Activated T-cell treated with anti-CD3 and anti-CD28 coated beads, Interleukin-2, amount 50 U/mL, for 72 hours (primary cell): ENCODE measurements around the gene AXIN2. TPM values are rescaled to one million over a fixed set of nuclear protein-coding genes. Genes with fewer than 3 reads are reported as not detected.

Source experiments
- ATAC-seq, 2 donors: fragments of 150-1000 bp; cut with Tn5 transposase; replicated peaks in 1 of 2; 2 replicates each; pipeline ENCODE4 v1.10.0; 2021; ENCODE audit warnings: moderate library complexity in 2 of 2, mild to moderate bottlenecking in 1 of 2
- DNase-seq, 2 donors: peaks; one replicate each; pipeline ENCODE4 v3.0.0; 2021 to 2022; ENCODE audit warnings: mixed read lengths in 1 of 2
- H3K27ac Mint-ChIP-seq: one replicate; pipeline ENCODE4 v1.8.0; 2022; ENCODE audit warnings: mild to moderate bottlenecking, moderate library complexity, mixed read lengths
- H3K27me3 Mint-ChIP-seq: one replicate; pipeline ENCODE4 v1.8.0; 2022; ENCODE audit warnings: low read depth, mixed read lengths
- H3K36me3 Mint-ChIP-seq, 2 donors: one replicate each; pipeline ENCODE4 v1.8.0; 2022; ENCODE audit warnings: mixed read lengths in 2 of 2, mild to moderate bottlenecking in 1 of 2; ENCODE audit not compliant: insufficient read depth in 2 of 2
- H3K4me1 Mint-ChIP-seq: one replicate; pipeline ENCODE4 v1.8.0; 2022; ENCODE audit warnings: low read depth, mixed read lengths
- H3K4me3 Mint-ChIP-seq, 2 donors: one replicate each; pipeline ENCODE4 v1.8.0; 2022; ENCODE audit warnings: mild to moderate bottlenecking in 2 of 2, mixed read lengths in 2 of 2, moderate library complexity in 2 of 2
- H3K9me3 Mint-ChIP-seq, 2 donors: one replicate each; pipeline ENCODE4 v1.8.0; 2022; ENCODE audit warnings: mixed read lengths in 2 of 2
- total RNA-seq, 2 donors: library from RNA; stranded (reverse); gene quantifications; one replicate each; pipeline ENCODE4 v1.2.3, GENCODE V29; 2022

The AXIN2 gene, protein sequence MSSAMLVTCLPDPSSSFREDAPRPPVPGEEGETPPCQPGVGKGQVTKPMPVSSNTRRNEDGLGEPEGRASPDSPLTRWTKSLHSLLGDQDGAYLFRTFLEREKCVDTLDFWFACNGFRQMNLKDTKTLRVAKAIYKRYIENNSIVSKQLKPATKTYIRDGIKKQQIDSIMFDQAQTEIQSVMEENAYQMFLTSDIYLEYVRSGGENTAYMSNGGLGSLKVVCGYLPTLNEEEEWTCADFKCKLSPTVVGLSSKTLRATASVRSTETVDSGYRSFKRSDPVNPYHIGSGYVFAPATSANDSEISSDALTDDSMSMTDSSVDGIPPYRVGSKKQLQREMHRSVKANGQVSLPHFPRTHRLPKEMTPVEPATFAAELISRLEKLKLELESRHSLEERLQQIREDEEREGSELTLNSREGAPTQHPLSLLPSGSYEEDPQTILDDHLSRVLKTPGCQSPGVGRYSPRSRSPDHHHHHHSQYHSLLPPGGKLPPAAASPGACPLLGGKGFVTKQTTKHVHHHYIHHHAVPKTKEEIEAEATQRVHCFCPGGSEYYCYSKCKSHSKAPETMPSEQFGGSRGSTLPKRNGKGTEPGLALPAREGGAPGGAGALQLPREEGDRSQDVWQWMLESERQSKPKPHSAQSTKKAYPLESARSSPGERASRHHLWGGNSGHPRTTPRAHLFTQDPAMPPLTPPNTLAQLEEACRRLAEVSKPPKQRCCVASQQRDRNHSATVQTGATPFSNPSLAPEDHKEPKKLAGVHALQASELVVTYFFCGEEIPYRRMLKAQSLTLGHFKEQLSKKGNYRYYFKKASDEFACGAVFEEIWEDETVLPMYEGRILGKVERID
- 1 to 10 TPM; 5.9 to 6.9 TPM for total RNA-seq

DNA sequence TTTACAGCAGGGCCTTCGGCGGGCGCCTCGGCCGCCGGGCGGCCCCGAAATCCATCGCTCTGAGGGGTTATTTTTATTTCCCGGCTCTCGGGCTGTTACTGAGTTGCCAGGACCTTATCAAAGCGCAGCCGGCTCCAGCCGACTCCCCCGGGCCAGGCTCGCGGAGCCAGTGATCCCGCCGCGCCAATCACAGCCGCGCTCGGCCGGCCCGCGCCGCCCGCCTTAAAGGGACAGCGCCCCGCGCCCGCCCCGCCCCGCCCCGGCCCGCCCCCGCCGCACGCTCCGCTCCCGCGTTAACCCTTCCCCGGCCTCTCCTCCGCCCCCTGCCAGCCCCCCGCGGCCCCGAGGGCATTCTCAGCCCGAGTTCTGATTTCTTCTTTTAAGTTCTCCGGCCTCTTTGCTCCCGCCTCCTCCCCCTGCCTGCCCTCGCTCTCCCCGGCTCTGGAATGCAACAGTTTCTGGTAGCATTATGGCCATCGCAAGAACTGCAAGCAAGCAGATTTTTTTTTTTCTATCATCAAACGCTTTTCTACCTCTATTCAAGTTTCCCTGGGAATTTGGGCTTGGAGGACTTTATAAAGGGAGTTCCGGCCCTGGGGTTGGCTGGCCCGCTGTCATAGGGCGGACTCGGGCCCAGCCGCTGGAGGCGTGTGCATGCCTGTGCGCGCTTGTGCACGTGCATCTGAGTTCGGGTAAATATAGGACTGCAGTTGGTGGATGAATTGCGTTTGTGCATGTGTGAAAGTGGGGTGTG, at the start of gene AXIN2:
Gene AXIN2, minus strand, starts transcription at position 197 of the 754 bp plus-strand sequence. CDS start 3,028 bp downstream, outside the sequence.
- Mint-ChIP-seq H3K27ac (peak within 1 kb of the TSS; percentile 52), H3K36me3 (no peaks in the 10 kb centered on the region), H3K27me3 (peaks cover 7% of the 10 kb centered on the region), H3K4me1 (peaks cover 37% of the 10 kb centered on the region), H3K9me3 (no peaks in the 10 kb centered on the region), H3K4me3 (peak within 1 kb of the TSS; percentile 74 to 87)
- DNase-seq, result peak; percentile 89
- ATAC-seq, result peak; percentile 83

DNA sequence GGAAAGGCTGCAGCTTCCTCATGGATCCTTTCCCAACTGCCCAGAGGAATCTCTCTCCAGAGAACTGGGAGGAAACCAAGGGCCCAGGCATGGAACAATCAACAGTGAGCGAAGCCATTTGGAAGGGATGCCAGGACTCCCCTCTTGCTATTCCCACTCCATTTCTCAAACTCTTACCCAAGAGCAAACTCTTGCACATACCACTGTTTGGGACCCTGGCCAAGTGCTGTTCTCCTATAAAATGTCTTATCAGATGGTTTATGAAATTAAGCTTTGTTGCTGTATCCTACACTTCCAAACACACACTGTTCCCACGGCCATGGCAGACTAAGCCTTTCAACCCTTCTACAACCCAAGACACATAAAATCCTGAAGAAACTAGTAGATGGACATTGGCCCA, 48.3 kb upstream of the AXIN2 start:
- no peak overlapping the region for H3K27ac Mint-ChIP-seq
- ATAC-seq (no peak), DNase-seq (no peak)
- peaks cover 0 to 4% of the 10 kb centered on the region in 2 donors for H3K9me3 Mint-ChIP-seq
- H3K4me1 Mint-ChIP-seq, result no peaks in the 10 kb centered on the region
- H3K36me3 Mint-ChIP-seq, result no peaks in the 10 kb centered on the region
- H3K4me3 Mint-ChIP-seq, result no peak overlapping the region
- H3K27me3 Mint-ChIP-seq, result no peaks in the 10 kb centered on the region

DNA sequence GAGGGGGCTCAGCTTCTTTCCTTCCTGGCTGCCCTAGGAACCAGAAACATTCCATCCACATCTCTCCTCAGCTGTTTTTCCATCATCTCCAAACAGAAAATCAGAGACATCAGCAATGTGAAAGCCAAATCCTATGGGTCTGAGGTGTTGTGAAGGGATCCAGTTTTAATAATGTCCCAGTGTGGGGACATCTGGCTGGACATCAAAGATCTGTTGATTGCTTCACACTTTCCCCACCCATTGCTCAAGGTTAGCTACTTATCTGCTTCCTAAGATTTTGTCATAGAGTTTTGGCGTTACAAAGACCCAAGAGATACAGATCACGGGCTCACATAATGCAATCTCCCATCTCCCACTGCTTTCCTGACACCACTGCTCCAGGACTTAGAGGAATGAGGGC, 47.8 kb upstream of the AXIN2 start:
- no peaks in the 10 kb centered on the region for H3K27me3 Mint-ChIP-seq
- DNase-seq (no peak), ATAC-seq (no peak)
- no peaks in the 10 kb centered on the region for H3K4me1 Mint-ChIP-seq
- no peak overlapping the region for H3K4me3 Mint-ChIP-seq
- peaks cover 0 to 4% of the 10 kb centered on the region in 2 donors for H3K9me3 Mint-ChIP-seq
- no peaks in the 10 kb centered on the region for H3K36me3 Mint-ChIP-seq
- no peak overlapping the region for H3K27ac Mint-ChIP-seq

DNA sequence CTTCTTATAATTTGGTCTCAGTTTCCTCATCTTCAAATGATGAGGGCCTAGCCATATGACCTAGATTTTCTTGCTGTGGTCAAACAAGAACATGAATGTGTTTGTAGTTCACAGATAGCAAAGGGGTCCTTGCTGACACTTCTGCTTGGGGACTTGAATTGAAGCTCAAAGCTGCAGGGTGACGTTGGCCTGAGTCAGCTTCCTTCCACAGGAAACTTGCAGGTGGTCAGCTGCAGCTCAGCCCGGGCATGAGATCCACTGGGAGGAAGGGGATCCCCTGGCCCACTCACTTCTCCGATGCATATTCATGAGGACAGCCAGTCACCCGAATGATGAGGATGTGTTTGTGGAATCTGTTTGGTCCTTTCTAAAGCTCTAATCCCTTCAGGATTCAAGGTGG, 42.6 kb upstream of the AXIN2 start:
- Mint-ChIP-seq H3K9me3 (no peaks in the 10 kb centered on the region), H3K27me3 (no peaks in the 10 kb centered on the region), H3K4me3 (no peak overlapping the region), H3K4me1 (peaks cover 5% of the 10 kb centered on the region), H3K27ac (no peak overlapping the region), H3K36me3 (no peaks in the 10 kb centered on the region)
- ATAC-seq (no peak), DNase-seq (no peak)

DNA sequence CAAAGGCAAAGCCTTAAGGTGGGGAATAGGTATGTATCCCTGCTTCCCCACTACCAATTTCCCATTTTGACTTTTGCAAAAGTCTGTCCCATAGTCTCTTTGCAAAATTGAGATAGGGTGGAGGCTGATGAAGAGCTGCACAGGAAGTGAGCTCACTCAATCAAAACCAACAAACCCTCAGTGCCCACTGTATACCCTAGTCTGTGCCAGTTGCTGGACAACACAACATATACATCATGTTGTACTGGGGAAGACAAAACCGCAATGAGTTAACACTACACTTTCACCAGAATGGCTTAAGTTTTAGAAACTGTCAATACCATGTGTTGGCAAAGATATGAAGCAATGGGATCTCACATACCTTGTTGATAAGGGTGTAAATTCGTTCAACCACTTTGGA, 40.4 kb upstream of the AXIN2 start:
- H3K36me3 Mint-ChIP-seq, result no peaks in the 10 kb centered on the region
- peak; percentile 52 to 55 for ATAC-seq
- no peak overlapping the region for H3K4me3 Mint-ChIP-seq
- no peaks in the 10 kb centered on the region for H3K27me3 Mint-ChIP-seq
- H3K27ac Mint-ChIP-seq, result no peak overlapping the region
- peaks cover 5% of the 10 kb centered on the region for H3K4me1 Mint-ChIP-seq
- no peak for DNase-seq
- H3K9me3 Mint-ChIP-seq, result no peaks in the 10 kb centered on the region

DNA sequence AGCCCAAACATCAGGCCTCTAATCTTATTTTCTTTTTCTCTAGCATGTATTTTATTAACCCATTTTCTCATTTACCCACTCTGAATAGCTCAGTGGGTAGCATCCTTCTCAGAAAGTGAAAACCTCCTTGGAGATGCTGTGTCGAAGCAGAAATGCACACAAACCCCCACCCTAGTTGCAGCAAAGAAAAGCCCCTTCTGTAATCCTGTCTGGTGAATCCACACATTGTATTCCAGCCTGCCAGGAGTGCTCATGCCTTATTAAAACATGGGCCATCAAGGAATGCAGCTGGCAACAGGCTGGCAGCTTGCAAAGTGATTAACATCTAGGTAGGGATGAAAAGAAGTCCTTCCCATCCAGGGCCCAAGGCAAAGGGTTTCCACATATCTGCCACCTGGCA, 39.7 kb upstream of the AXIN2 start:
- H3K27me3 Mint-ChIP-seq, result no peaks in the 10 kb centered on the region
- H3K9me3 Mint-ChIP-seq, result no peaks in the 10 kb centered on the region
- ATAC-seq (no peak), DNase-seq (no peak)
- H3K27ac Mint-ChIP-seq, result no peak overlapping the region
- H3K36me3 Mint-ChIP-seq, result no peaks in the 10 kb centered on the region
- peaks cover 5% of the 10 kb centered on the region for H3K4me1 Mint-ChIP-seq
- no peak overlapping the region for H3K4me3 Mint-ChIP-seq

DNA sequence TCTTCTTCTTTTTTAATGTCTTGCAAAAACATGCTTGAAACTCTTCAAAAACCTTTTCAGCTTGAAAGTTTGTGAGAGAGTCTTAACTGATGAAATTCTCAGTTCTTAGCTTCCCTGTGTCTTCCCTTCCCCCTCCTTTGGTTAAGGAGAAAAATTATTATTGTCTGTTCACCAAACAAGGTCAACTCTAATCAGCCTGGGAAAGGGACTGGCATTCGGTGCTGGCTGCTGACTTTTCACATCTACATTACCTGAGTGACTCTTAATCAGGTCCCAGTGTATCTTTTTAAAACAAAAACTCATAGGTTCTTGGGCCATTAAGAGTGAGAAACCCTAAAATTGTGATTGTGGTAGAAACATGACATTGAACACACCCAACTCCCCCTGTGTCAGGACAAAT, 39.1 kb upstream of the AXIN2 start:
- no peaks in the 10 kb centered on the region for H3K9me3 Mint-ChIP-seq
- no peaks in the 10 kb centered on the region for H3K36me3 Mint-ChIP-seq
- H3K4me3 Mint-ChIP-seq, result no peak overlapping the region
- H3K27ac Mint-ChIP-seq, result no peak overlapping the region
- ATAC-seq (no peak), DNase-seq (no peak)
- no peaks in the 10 kb centered on the region for H3K27me3 Mint-ChIP-seq
- peaks cover 5% of the 10 kb centered on the region for H3K4me1 Mint-ChIP-seq

DNA sequence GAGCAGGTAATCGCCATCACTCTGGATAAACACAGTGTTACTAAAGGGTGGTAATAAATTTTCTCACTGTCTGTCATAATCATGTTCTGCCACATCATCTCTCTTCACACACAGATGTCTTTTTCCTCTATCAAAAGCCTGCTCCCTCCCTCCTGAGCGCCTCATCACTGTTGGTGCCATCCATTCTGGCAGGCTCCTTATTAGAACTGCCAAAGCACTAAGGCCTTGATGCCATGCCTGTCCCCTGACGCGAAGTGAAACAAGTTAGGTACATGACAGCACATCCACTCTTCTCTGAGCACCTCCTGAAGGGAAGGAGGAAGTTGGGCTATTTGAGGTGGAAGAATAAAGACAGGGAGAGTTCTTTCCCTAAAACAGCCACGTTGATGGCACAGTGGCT, 38.2 kb upstream of the AXIN2 start:
- ATAC-seq (no peak), DNase-seq (no peak)
- Mint-ChIP-seq H3K4me1 (peaks cover 14% of the 10 kb centered on the region), H3K27me3 (no peaks in the 10 kb centered on the region), H3K9me3 (no peaks in the 10 kb centered on the region), H3K27ac (no peak overlapping the region), H3K36me3 (no peaks in the 10 kb centered on the region), H3K4me3 (no peak overlapping the region)

DNA sequence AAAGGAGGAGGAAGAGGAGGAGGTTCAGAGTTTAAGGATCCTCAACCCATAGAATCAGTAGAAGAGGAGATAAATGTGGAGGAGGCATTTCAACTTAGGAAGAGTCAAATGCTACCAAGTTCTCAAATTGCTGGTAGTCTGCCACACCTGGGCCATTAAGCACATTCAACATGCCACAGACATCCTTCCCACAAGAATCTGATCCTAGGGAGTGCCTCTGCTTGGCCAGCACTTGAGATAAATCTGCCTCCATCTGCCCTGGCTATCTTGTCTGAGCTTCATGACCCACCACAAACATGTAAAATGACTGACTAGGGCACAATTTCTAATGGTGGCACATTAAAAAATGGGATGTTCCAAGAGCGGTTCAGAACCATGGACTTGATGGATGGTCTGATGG, 37.3 kb upstream of the AXIN2 start:
- Mint-ChIP-seq H3K9me3 (no peaks in the 10 kb centered on the region), H3K4me1 (peaks cover 23% of the 10 kb centered on the region), H3K27ac (no peak overlapping the region), H3K4me3 (no peak overlapping the region), H3K36me3 (no peaks in the 10 kb centered on the region), H3K27me3 (no peaks in the 10 kb centered on the region)
- no peak for DNase-seq
- no peak for ATAC-seq

DNA sequence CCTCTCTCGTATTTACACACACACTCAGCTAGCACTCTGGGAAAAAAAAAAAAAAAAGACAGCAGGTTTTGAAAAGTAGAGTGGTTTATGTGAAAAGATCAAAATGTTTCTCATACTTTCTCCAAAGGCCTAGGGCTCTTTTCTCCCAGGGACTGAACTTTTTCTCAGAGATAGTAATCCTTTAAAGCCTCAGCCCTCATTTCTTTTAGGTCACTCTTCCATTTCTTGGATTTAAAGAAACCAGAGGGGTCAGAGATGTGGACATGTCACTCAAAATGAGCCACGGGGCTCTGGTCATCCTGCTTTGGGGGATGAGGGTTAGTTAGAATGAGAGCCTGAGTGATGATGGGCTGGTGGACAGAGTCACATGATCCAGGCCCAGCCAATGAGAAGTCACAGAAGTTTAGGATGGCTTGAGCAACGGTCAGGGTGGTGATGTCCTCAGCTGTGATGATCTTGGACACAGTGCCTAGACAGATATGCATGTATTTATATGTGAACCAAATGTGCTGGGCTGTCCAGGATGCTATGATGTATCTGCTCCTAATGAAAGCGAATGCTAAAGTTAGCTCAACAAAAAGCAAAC, 33.7 kb upstream of the AXIN2 start:
- peaks cover 31% of the 10 kb centered on the region for H3K4me1 Mint-ChIP-seq
- no peaks in the 10 kb centered on the region for H3K9me3 Mint-ChIP-seq
- H3K36me3 Mint-ChIP-seq, result no peaks in the 10 kb centered on the region
- H3K27ac Mint-ChIP-seq, result no peak overlapping the region
- no peak for DNase-seq
- no peaks in the 10 kb centered on the region for H3K27me3 Mint-ChIP-seq
- peak; percentile 5 to 10 for ATAC-seq
- H3K4me3 Mint-ChIP-seq, result peak overlapping the region; percentile 67 to 77

DNA sequence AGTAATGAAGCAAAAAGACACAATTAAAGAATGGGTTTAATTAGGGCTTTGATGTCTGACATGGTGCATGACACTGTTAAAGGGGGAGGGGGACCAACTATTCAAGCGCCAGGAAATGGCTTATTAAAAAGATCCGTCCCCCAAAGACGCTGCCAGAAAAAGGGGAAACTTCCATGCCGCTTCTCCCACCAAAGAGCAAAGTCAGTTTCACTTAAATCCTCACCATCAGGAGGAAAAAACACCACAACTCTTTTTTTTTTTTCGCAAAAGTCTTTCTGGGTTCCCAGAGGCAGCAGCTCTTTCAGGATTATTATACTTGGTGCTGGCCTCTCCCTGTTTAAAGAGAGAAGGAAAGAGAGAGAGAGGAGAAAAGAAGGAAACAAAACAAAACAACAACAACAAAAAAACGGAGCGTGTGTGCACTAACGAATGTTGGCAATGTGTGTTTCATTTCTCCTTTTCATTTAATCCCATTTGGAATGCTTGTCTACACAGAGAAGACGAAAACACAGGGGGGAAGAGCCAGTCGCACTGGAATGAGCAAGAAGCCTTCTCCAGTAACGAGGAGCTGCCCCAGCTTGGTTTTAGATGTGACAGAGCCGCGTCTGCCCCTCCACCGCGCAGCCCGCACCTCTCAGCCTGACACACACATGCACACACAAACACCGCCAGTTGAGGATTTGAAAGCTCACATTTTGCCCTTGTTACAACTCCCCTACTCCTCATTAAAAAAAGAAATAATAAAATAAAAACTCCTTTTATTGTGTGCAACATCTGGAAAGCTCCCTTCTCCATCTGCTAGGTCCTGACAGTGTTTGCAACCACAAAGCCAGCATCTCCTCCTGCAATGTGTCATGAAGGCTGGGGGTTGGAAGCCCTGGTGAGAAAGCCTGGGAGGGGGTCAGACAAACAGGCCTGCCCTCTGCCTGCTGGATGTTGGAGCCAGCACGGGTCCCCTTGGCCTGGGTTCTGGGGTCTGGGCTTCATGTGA, 32.7 kb upstream of the AXIN2 start:
- ATAC-seq, result peak; percentile 65 to 84
- peak; percentile 8 to 44 for DNase-seq
- H3K27me3 Mint-ChIP-seq, result no peaks in the 10 kb centered on the region
- no peaks in the 10 kb centered on the region for H3K9me3 Mint-ChIP-seq
- H3K27ac Mint-ChIP-seq, result no peak overlapping the region
- H3K4me1 Mint-ChIP-seq, result peaks cover 31% of the 10 kb centered on the region
- no peaks in the 10 kb centered on the region for H3K36me3 Mint-ChIP-seq
- peak overlapping the region; percentile 67 to 77 for H3K4me3 Mint-ChIP-seq
